ENCODE data around the gene ZFHX2. TPM values are rescaled to one million over a fixed set of nuclear protein-coding genes. Genes with fewer than 3 reads are reported as not detected.
A peak's percentile ranks its signal among the peaks of the same experiment; 100 is the strongest.

Gene ZFHX2
- polyA plus RNA-seq, 12 donors = 0.89 to 4.0 (median 1.7) TPM; not detected in 1

DNA sequence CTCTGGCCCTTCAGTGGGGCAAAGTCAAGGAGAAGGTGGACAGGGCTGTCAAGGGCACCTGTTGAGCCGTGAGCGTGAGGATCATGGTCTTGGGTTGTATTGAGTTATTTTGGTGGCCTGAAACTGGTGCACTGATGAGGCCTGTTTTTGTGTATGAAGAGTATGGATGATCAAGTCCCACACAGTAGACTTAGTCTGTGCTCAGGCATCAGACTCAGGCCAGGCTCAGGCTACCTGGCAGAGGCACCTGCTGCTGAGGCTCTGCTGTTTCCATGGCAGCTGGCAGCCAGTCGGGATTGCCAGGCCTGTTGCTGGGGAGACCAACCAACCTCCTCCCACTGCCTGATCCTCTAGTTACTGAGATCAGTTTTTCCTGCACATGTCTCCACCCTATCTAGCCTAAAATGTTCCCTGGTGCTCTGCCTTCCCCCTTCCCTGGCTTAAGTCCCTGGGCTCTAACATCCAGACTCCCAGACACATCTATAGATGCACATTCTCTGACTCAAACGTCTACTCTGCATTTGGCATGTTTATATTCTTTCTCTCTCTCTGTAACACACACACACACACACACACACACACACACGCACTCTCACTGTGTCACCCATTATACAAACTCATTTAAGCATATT is 21.9 kb upstream of the ZFHX2 start:
- no peak for DNase-seq

DNA sequence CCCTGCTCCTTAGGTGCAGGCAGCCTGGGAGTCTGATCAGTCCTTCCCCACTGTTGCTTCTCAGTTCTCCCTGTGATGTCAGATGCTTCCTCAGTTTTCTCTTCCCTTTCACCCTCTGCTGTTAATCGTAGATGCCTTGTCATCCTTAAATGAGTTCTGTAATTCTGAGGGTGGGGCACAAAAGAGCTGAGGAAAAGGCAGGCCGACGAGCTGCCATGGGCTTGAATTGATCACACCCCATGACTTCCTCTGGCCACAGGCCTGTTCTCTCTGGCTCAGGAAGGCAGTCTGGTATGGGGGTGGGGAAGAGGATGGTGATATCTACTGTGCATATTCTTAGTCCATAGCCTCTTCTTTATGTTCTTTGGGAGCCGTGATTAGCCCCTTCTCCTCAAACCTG is 21.3 kb upstream of the ZFHX2 start:
- DNase-seq = no peak

GRCh38 chr14:23572524-23572828 is 20.9 kb upstream of the ZFHX2 start:
- no peak for DNase-seq

DNA sequence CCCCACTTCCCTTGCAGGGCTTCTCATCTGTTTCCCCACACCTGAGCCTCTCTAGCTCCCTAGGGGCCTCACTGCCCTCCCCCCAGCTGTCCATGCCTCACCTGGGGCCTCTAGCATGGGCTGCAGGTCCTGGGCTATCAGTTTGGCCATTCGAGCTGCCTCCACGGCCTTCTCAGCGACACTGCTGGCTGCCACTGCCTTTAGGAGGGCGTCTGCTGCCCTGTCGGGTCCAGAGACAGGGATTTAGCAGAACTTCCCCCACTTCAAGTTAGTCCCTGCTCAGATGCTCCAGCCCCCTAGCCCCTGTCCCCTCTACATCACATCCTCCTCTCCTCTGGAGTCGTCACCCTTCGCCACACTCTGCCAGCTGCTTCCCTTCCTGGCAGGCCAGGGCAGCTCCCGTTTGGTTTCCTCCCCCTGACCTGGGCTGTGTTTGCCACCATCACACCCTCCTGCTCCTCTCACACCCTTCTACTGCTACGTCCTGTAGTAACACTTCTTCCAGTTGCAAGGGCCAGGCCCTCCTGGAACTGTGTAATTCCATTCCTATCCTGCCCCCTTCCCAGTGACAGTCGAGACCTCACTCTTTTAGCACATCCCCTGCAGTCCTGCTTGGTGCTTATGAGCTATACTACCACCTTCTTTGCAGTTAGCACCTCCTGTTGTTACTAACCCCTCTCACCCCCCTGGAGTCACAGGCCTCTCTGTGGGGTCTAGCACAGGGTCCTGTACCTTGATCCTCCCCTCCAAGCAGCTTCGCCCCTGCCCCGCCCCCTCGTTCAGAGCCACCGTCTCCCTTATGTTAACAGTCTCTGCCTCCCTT is 20.3 kb upstream of the ZFHX2 start:
- DNase-seq = no peak

DNA sequence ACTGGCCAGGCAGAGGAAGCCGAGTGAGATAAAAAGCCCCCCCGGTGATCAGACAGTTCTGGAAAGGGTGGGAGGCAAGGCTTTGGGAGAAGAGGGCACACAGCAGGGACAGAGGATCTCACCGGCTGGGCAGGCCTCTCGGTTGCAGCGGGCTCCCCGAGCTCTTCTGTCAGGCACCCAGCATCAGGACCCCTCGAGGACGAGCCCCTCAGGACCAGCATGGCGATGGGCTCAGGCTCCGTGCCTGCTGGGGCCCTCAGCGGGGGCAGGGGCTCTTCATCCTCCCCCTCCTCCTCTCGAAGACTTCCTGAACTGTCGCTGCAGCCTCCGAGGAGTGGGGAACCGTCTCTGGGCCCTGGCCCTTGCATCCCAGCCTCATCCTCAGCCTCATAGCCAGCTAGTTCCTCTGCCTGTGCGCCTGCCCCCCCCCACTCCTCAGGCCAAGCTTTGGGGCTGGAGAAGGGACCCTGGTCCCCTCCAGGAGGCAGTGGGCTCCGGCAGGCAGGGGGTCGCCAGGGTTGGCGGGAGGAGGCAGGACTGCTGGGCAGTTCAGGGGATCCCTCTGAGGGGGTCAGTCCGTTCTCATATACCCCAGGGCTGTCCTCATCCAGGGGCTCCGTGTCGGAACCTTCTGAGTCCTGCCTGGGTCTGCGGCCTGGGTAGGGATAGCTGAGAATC is 19.4 kb upstream of the ZFHX2 start:
- DNase-seq = no peak

- DNase-seq = no peak
These were observed 18.0 kb upstream of the ZFHX2 start for GRCh38 chr14:23569443-23570151.

- no peak for DNase-seq
These were observed 17.2 kb upstream of the ZFHX2 start for GRCh38 chr14:23568600-23569331.

DNA sequence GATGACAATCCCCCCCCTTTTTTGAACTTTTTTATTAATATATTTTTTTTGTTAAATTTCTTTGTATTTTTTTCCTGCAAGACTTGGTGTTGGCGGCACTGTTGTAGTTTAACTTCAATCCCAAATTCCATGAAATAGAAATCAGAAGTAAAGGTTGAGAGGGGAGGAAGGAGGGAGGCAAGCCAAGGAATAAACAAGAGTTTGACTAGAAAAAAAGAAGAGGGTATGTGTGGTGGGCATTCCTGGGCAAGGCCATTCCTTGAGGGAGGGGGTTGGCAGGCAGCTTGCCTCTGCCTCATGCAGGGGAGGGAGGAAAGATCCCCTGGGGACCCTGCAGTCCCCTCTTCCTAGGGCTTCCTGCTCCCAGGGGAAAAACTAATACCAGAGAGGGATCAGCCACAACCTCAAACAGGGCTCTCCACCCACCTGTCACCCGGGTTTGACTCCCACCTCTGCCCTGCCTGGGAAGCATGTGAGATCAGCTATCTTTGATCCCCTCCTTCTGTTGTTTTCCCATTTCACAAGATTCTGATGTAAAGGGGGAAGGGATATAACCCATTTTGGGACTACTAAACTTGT is 16.5 kb upstream of the ZFHX2 start:
- no peak for DNase-seq

DNA sequence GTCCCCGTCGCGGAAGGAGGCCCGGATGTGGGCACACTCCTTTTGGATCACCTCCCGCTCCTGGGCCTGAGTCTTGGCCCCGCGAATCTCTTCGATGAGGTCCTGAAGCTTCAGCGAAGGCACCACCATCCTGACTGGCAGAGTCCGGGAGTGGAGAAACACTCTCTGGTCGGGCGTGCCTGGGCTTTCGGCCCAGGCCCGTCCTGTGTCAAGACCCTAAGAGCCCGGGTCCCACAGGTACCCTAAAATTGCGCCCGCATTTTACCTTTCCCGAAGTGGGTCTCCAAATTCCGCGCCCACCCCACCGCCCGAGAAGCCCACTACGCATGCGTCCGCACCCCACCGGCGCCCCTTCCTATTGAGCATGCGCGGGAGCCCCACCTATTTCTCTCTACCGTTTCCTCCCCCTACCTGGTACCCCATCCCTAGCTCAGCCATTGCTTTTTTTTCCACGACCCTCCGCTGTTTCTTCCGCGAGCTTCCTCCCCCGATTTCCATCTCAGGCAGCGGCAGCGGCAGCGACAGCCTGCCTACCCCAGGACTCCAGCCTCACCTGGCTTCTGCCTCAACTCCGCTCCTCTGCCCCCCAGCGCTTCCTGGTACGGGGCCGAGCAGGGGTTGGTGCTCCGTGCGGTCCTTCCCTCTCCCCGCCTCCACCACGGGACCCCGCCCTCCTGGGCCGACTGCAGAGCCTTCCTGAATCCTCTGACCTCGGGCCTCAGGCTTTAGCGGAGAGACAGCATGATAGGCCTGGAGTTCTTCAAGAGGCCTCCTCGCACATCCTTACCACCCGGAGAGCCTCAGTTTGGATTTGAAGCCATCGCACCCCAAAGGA is 15.8 kb upstream of the ZFHX2 start, which contains the start of gene AP1G2:
Gene AP1G2, minus strand, starts transcription at position 606 of the 835 bp plus-strand sequence. Its CDS starts 477 bp downstream, at position 129.
- DNase-seq = peak; percentile 69

- no peak for DNase-seq
These were observed 15.2 kb upstream of the ZFHX2 start for GRCh38 chr14:23566778-23567185.

GRCh38 chr14:23566112-23566777 is 14.7 kb upstream of the ZFHX2 start:
- no peak for DNase-seq

DNA sequence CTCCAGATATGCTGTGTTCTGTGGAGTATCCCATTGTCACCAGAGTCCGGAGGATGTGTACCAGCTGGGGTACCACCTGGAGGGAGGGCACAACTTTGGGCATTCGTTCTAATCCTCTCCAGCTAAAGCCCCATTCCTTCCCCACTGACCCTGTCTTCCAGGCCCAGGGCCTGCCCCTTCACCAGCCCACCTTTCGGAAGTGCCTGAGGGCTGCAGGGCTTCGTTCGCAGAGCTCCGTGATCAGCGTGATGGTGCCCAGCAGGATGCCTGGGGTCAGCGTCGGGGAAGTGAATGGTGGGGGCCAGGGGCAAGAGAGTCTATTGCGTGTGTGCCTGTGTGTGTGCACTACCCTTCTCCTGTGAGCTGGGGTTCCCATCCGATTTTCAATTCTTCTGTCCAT is 14.1 kb upstream of the ZFHX2 start:
- DNase-seq = no peak

DNA sequence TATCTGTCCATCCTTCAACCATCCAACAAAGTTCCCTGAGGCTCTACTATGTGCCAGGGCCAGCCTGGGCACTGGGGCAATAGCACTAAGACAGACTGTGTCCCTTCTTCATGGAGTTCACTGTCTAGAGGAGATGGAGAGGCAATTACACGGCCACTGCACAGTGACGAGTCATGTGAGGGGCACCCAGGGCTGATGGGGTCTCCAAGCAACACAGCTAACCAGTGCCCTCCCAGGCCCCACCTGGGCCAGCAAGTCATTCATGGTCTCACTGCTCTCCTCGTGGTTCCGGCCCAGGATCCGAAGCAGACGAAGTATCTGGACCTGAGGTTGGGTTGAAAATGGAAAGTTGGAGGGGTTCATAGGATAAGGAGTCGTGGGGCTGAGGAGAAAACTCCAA is 13.3 kb upstream of the ZFHX2 start:
- no peak for DNase-seq

GRCh38 chr14:23564181-23564812 is 12.7 kb upstream of the ZFHX2 start:
- DNase-seq = no peak

GRCh38 chr14:23563473-23564180 is 12.1 kb upstream of the ZFHX2 start:
- DNase-seq = no peak

DNA sequence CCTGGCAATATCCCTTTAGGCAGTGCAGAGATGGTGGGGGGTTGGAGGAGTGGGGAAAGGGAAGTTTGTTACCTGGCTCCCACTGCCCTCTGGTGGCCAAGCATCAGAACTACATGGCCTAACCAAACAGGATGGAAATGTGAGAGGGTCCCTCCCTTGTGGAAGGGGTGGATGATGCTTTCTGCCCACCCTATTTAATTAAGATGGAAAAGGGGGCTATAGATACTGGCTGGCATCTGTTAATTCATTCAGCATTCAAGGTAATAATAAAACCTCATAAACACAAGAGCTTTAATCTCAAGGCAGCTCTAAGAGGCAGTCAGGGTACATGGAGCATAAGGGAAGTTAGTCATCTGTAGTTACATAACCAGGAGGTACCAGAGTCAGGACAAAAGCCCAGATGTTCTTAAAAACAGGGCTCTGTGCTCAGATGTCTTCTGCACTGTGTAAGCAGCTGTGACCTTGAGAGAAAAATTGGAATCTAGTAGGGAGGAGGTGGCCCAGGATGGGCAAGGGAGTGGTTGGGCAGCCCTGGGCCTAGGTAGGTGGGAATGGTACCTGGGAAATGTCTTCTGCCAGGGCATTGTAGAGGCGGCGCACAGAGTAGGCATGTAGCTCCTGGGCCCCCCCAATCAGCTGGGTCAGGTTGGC is 11.4 kb upstream of the ZFHX2 start:
- no peak for DNase-seq

GRCh38 chr14:23561873-23562821 is 10.6 kb upstream of the ZFHX2 start:
- DNase-seq = no peak

Measured in muscle of arm (tissue), 12 donors.